DOHH2 (cell line): Measurements from ENCODE around the gene PNP.

Experiments used
- H3F3A ChIP-seq: fragments of 200-600 bp; sonication (generic), shearing (Covaris generic); 2 replicates; pipeline ENCODE4 v1.6.0; 2016; ENCODE audit warnings: antibody characterized with exemption, mild to moderate bottlenecking; ENCODE audit not compliant: control insufficient read depth, insufficient read depth
- H3K27ac ChIP-seq: fragments of 200-600 bp; sonication (generic); 2 replicates; pipeline ENCODE4 v1.5.1; 2014; ENCODE audit warnings: low read depth, mild to moderate bottlenecking, low read length, moderate library complexity
- H3K27me3 ChIP-seq: fragments of 200-600 bp; sonication (generic); 2 replicates; pipeline ENCODE4 v1.6.1; 2014; ENCODE audit warnings: mild to moderate bottlenecking, low read length, mixed read lengths; ENCODE audit not compliant: control insufficient read depth
- H3K36me3 ChIP-seq: fragments of 200-600 bp; sonication (generic); 2 replicates; pipeline ENCODE4 v1.6.1; 2014; ENCODE audit warnings: mild to moderate bottlenecking, low read length, moderate library complexity, mixed read lengths; ENCODE audit not compliant: control insufficient read depth
- H3K4me1 ChIP-seq: fragments of 200-600 bp; sonication (generic); 2 replicates; pipeline ENCODE4 v1.6.1; 2014; ENCODE audit warnings: mild to moderate bottlenecking, low read length, mixed read lengths; ENCODE audit not compliant: control insufficient read depth
- H3K4me2 ChIP-seq: fragments of 200-600 bp; sonication (generic); 2 replicates; pipeline ENCODE4 v1.6.0; 2014; ENCODE audit warnings: mild to moderate bottlenecking, low read length, moderate library complexity
- H3K4me3 ChIP-seq: fragments of 200-600 bp; sonication (generic); 2 replicates; pipeline ENCODE4 v1.5.1; 2014; ENCODE audit warnings: mild to moderate bottlenecking, low read length, mixed read lengths
- H3K79me2 ChIP-seq: fragments of 200-600 bp; sonication (generic); 2 replicates; pipeline ENCODE4 v1.6.1; 2014; ENCODE audit warnings: mild to moderate bottlenecking, low read length, mixed read lengths; ENCODE audit not compliant: control insufficient read depth
- H3K9me2 ChIP-seq: fragments of 200-600 bp; sonication (generic); replicated peaks from 2 replicates; pipeline ENCODE4 v1.6.1; 2014; ENCODE audit warnings: mild to moderate bottlenecking, low read length, mixed read lengths; ENCODE audit not compliant: control insufficient read depth
- H3K9me3 ChIP-seq: fragments of 200-600 bp; sonication (generic); 2 replicates; pipeline ENCODE4 v1.6.1; 2014; ENCODE audit warnings: antibody characterized with exemption, low read length, mixed read lengths; ENCODE audit not compliant: control insufficient read depth, insufficient read depth
- H4K20me1 ChIP-seq: fragments of 200-600 bp; sonication (generic); 2 replicates; pipeline ENCODE4 v1.6.0; 2014; ENCODE audit warnings: low read depth, mild to moderate bottlenecking, antibody characterized with exemption, low read length, moderate library complexity; ENCODE audit not compliant: control insufficient read depth, insufficient read depth
- CTCF ChIP-seq: fragments of 200-600 bp; sonication (generic); IDR thresholded peaks from one replicate; pipeline ENCODE4 v1.5.1; 2014; ENCODE audit warnings: antibody characterized with exemption, mild to moderate bottlenecking, low read depth, low read length; ENCODE audit not compliant: poor library complexity, severe bottlenecking
- EZH2phosphoT487 ChIP-seq: fragments of 200-600 bp; sonication (generic); IDR thresholded peaks from 2 replicates; pipeline ENCODE4 v1.6.1; 2017; ENCODE audit warnings: borderline replicate concordance, mild to moderate bottlenecking, antibody characterized with exemption, low read length, moderate library complexity, mixed read lengths

Gene PNP

GRCh38 chr14:20493634-20494033, 24.4 kb downstream of the PNP start:
- no peak overlapping the region for H3K27ac ChIP-seq
- no peaks in the 10 kb centered on the region for H3K9me3 ChIP-seq
- H3K9me2 ChIP-seq = no peaks in the 10 kb centered on the region
- H3K36me3 ChIP-seq = no peaks in the 10 kb centered on the region
- peaks cover 30% of the 10 kb centered on the region for H3K4me1 ChIP-seq
- H3K4me3 ChIP-seq = no peak overlapping the region
- H3K4me2 ChIP-seq = no peak overlapping the region
- TF ChIP-seq EZH2phosphoT487 = no peak
- TF ChIP-seq CTCF = no peak
- H3F3A ChIP-seq = no peaks in the 10 kb centered on the region
- peaks cover 15% of the 10 kb centered on the region for H3K27me3 ChIP-seq
- H3K79me2 ChIP-seq = no peaks in the 10 kb centered on the region
- H4K20me1 ChIP-seq = no peaks in the 10 kb centered on the region

GRCh38 chr14:20494935-20495766, 25.9 kb downstream of the PNP start:
- TF ChIP-seq EZH2phosphoT487 (no peak), CTCF (no peak)
- Histone ChIP-seq H3F3A (no peaks in the 10 kb centered on the region), H3K27me3 (peaks cover 15% of the 10 kb centered on the region), H3K9me2 (no peaks in the 10 kb centered on the region), H3K4me2 (no peak overlapping the region), H3K79me2 (no peaks in the 10 kb centered on the region), H3K27ac (no peak overlapping the region), H4K20me1 (no peaks in the 10 kb centered on the region), H3K9me3 (no peaks in the 10 kb centered on the region), H3K4me3 (no peak overlapping the region), H3K36me3 (no peaks in the 10 kb centered on the region), H3K4me1 (peaks cover 19% of the 10 kb centered on the region)

- Histone ChIP-seq H3K9me3 (no peaks in the 10 kb centered on the region), H3K4me3 (no peak overlapping the region), H3K36me3 (no peaks in the 10 kb centered on the region), H3K27me3 (0 out of 2 replicates have a peak, but pooled peaks cover 2% of the 10 kb centered on the region), H3K9me2 (no peaks in the 10 kb centered on the region), H3K4me2 (no peak overlapping the region), H3K27ac (no peak overlapping the region), H4K20me1 (no peaks in the 10 kb centered on the region), H3F3A (no peaks in the 10 kb centered on the region), H3K4me1 (0 out of 2 replicates have a peak, but pooled peaks cover 2% of the 10 kb centered on the region), H3K79me2 (no peaks in the 10 kb centered on the region)
- TF ChIP-seq CTCF = no peak
- TF ChIP-seq EZH2phosphoT487 = no peak
Measured at GRCh38 chr14:20498622-20499021, 29.4 kb downstream of the PNP start.
